ENCODE measurements around the gene CEACAM21.
A peak's percentile ranks its signal among the peaks of the same experiment; 100 is the strongest.

CEACAM21 gene

DNA sequence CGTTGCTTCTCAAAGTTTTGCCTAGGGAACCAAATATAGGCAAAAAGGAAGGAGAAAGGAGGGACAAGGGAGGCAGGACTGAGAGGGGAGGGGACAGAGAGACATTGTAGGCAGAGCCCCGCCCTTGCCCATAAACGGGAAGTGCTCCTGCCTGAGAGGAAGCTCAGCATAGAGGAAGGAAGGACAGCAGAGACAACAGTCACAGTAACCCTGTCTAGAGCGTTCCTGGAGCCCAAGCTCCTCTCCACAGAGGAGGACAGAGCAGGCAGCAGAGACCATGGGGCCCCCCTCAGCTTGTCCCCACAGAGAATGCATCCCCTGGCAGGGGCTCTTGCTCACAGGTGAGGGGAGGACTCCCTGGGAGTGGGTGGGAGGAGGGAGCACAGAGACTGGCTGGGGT lies at the start of gene CEACAM21:
Gene CEACAM21, plus strand, starts transcription at position 169 of the 400 bp plus-strand sequence. Its CDS starts 109 bp downstream, at position 278.
- no peak for DNase-seq (ENCODE audit: low read depth in 2 of 2)

DNA sequence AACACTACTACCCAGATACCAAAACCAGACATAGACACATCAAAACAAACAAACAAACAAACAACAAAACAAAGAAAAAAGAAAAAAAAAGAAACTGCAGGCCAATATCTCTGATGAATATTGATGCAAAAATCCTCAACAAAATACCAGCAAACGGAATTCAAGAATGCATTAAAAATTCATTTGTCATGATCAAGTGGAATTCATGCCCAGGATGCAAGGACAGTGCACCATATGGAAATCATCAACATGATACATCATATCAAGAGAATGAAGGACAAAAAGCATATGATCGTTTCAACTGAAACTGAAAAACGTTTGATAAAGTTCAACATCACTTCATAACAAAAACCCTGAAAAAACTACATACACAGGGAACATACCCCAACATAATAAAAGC lies 48.9 kb upstream of the CEACAM21 start:
- DNase-seq (ENCODE audit: low read depth in 2 of 2), result no peak

DNA sequence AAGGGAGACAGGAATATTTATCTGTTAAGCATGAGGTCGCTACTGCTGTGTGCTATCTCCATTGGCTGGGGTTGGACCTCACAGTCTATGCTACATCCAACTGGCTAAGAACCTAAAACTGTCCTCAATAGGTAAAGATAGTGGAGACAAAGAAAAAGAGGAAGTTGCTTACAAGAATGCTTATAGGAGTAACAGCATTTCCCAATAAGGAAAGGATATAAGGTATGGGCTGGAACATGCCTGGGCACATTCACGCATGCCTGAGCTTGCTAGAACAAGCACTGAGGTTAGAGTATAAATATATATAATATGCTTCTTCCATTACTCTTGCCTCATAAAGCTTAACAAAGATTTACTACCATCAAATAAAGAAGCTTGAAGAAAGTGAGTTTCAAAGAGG lies 47.9 kb upstream of the CEACAM21 start:
- no peak for DNase-seq (ENCODE audit: low read depth in 2 of 2)

DNA sequence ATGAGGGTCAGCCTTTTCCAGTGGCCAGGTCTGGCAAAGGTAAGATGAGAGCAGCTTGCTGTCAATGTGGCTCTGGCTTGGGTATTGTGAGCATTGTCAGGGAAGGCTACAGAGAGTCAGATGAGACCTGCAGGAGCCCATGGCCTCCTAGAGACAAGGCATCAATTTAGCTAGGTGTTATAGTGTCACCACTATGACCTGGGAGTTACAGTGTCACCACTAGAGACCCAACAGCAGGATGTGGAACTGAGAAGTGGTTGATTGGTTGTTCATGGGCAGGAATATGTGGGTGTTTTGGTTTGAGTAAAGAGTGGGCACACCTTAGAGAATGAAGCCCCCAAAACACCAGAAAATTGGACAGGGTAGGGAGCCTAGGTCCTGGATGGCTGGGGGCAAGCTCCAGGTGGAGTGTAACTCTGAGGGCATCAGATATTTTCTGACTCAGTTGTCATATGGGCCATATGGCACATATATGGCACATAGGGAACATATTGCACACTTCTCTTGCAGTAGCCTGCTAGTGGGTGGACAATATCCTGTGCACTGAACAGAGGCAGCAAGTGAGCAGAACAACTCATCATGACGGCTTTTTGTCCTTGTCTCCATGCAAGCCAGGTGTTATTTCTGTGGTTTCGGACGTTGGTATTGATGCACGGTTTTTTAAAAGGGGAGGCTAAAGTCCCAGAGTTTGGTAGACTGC lies 46.3 kb upstream of the CEACAM21 start:
- no peak for DNase-seq (ENCODE audit: low read depth in 2 of 2)

DNA sequence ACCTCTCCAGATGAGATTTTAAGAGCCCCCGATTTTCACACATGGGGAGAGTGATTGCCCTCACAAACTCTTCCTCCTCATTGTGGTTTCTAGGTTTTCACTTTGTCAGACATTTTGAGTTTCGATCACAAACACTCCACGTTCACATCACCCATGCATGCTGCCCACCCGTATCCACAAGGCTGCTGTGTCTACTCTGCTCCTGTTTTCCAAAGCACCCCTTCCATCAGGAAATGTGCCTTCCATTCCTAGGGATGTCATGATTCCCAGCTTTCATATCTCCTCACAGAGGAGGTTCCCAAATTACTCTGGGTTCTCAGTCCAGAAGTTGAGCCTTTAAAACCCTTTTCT lies 45.8 kb upstream of the CEACAM21 start:
- no peak for DNase-seq (ENCODE audit: low read depth in 2 of 2)

DNA sequence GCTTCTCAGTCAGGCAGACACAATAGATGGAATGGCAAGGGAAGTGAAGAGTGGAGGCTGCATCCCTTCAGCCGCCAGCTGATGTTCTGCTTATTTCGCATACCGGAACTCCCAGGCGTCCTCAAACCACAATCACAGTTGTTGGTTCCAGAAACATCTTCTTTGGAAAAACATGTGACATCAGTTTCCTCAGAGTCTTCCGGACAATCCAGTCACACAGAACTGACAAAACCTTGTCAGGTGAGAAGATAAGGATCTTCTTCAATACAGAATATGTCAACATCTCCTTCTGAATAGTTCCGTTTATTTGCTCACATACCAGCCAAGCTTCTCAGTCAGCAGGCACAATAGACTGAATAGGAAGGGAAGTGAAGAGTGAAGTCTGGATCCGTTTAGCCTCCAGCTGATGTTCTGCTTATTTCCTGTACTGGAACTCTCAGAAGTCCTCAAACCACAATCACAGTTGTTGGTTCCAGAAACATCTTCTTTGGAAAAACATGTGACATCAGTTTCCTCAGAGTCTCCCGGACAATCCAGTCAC lies 45.1 kb upstream of the CEACAM21 start:
- DNase-seq (ENCODE audit: low read depth in 2 of 2), result no peak

DNA sequence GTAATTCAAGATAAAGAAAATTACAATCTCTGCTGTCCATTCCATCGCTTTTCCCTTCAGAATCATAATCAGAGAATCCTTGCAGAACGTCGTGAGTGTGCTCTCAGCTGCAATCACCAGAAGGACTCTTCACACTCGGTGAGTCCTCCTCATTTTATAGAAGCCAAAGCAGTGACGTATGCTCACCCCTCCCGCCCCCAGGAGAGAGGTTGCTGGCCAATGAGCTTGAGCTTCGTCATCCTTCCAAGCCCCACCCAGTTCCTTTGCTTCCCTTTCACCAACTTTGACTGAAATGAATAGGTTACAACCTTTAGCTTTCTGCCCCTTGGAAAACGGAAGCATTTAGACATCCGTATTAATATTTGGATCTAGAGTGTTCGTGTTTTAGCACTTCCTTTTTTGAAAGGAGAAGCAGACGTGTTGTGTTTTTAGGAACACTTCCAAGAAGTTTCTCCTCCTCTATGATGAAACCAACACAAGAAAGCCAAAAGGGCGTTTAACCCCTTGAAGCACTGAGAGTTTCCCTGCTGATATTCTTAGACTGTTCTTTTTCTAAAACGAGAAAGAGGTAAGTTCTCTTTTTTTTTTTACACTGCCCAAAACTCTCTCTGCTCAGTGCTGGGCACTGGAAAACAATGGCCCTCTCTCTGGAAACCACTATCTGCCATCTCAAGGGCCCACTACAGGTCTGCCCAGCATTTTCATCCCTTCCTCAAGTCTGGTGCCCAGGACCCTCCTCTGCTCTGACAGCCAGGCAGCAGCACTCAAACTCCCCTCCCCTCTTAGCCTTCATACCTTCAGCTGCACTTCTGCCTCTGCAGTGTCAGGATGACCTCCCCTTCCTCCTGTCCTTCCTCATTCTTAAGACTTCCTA lies 44.3 kb upstream of the CEACAM21 start:
- peak in 1 of 2 donors; percentile 56 for DNase-seq (ENCODE audit: low read depth in 2 of 2)

DNA sequence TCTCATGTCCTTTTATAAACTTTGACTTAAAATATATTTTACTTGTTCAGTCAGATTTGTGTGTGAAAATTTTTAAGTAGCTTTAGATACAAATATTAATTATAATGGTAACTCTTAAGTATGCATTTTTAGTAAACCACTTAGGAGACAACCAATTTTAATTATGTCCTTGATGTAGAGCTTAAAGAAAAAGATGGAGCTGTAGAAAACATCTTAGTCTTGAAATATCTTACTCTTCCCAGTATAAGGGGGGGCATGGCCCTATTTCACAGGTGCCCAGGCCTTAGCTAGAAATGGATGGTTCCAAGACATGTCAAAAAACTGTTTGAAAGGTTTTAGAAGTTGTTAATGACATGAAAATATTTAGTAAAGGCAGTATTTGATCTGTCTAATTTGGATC lies 43.4 kb upstream of the CEACAM21 start:
- DNase-seq (ENCODE audit: low read depth in 2 of 2), result no peak

DNA sequence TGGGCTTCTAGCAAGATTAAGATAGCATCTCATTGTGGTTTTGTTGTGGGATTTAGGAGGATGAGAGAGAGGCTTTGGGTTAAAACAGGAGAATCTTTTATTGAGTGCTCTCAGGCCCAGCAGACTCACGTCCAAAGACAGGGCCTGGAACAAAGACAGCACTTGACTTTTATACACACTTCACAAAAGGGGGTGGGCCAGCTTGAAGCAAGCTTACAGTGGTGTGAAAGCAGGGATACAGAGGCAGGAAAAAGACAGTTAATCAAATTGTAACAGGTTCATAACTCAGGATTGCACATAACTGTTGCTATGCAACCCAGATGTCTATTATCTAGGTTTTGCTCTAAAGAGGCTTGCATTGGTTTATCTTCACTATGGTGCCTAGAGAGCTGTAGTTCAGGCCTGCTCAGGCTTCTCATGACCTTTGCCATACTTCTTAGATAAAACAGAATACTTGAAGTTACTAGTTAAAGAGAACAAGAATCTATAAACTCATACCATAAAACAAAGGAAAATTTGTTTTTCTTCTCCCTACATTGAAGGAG lies 42.2 kb upstream of the CEACAM21 start:
- DNase-seq (ENCODE audit: low read depth in 2 of 2), result no peak

DNA sequence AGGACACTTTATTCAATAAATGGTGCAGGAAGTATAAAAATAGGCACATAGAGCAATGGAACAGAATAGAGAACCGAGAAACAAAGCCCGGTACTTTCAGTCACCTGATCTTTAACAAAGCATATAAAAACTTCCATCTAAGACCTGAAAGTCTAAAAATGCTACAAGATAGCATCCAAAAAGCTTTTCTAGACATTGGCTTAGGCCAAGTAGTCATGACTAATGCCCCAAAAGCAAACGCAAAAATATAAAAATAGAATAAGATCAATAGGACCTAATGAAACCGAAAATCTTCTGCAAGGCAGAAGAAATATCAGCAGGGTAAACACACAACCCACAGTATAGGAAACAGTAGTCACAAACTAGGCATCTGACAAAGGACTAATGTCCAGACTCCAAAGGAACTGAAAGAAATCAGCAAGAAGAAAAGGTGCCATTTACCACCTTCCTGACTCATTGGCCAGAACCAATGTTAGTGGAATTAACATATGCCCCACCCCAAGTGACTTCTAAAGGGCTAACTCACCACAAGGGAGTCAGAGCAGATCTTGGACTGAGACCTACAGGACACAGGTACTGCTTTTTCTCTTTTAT lies 40.8 kb upstream of the CEACAM21 start:
- DNase-seq (ENCODE audit: low read depth in 2 of 2), result no peak

DNA sequence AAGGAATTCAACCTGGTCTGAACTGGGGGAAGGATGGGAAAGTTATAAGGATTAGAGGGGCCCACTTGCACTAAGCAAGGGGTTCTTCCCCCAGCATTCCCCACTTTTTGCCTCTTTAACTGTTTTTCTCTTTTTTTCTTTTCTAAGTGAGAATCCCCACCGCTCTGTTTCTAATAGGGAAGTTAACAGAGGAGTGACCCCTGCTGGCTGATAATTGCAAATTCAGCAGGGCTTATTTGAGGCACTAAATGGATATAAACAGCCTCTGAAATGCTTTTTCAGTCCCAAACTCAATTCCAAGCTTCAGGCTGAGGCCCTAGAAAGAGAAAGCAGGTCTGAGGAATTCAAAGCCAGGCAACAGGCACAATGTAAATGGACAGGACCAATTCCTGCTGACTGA lies 38.2 kb upstream of the CEACAM21 start:
- no peak for DNase-seq (ENCODE audit: low read depth in 2 of 2)

DNA sequence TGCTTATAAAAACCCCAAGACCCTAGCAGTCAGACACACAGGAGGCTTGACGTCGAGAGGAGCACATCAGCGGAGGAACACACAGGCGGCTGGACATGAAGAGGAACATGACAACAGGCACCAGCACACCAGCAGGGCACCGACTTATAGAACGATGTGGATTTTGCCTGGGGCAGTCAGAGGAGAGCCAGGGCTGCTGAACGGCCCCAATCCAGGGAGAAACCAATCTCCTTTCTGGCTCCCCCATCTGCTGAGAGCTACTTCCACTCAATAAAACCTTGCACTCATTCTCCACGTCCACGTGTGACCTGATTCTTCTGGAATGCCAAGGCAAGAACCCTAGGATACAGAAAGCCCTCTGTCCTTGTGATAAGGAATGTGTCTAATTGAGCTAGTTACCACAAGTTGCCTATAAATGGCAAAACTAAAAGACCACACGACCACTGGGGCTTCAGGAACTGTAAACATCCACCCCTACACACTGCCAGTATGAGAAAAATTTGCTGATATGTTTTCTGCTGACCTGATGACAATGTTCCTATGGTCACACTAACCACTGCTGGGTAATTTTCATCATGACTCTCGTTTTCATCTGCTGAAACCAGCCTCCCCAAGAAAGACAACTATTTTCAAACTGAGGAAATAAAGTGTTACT lies 35.8 kb upstream of the CEACAM21 start:
- DNase-seq (ENCODE audit: low read depth in 2 of 2), result no peak

DNA sequence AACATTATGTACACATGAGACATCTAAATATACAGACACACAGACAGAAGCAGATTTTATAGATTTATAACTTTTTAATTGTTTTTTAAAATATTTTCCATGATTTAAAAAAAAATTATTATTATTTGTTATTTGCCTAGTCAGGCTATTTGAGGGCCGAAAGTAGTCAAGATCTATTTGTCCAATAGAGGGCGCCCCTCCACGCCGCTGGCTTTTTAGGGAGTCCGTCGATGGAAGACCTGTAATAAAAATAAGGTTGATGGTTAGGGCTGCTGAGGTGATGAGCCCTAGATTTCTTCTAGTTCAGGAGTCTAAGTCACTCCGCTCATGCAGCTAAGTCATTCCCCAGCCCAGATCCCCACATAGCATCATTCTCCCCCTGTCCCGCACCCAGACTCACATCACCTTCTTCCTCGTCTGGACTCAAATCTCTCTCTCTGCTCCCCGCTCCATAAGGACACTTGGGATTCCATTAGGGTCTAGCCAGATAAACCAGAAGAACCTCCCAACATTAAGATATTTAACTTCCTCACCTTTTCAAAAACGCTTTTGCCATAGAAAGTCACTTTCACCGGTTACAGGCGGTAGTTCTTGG lies 33.9 kb upstream of the CEACAM21 start:
- DNase-seq (ENCODE audit: low read depth in 2 of 2), result peak; percentile 51 to 68

DNA sequence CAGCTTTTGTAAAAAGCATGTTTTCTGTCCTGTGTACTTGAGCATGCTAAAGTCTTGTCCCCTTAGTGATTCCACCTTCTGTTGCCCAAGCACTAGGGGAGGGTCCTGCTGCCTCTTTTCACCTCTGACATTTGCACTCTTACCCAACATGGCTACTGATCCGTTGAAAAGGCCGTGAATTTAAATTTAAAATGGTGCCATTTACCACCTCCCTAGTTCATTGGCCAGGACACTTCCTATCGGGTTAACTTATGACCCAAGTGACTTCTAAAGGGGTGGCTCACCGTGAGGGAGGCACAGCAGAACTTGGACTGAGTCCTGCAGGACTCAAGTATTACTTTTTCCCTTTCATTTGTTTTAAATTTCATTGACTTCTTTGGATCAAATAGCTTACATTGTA lies 33.3 kb upstream of the CEACAM21 start:
- no peak for DNase-seq (ENCODE audit: low read depth in 2 of 2)

DNA sequence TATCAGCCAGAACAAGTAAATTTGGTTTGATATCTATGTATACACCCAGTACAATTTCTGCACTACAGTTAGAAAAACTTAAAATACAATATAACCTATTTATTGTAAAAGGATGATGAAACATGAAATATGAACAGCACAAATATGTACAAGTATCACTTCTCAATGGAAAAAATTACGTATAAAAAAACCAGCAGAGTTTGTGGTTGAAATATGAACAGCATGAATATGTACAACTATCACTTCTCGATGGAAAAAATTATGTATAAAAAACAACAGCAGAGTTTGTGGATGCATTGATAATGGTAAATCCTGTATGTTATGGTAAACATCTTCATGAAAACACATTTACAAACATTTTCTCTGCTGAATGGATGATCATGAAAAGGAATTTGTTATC lies 32.4 kb upstream of the CEACAM21 start:
- no peak for DNase-seq (ENCODE audit: low read depth in 2 of 2)

DNA sequence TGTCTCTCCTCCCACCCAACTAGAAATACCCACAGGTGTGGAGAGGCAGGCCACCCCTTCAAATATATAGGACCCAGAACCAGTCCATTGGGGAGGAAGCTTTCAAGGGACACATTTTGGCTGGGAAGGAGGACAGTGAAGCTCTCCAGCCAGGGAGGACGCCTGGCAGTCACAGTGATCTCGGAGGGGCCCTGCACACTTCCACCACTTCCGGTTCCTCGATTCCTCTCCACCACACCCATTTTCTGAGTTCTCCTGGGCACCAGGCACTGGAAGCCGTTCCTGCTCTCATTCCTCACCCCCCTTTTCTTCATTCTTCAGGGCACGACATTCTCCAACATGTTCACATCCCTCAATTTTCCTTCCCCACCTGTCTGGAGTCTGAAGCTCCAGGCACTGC lies 30.4 kb upstream of the CEACAM21 start:
- DNase-seq (ENCODE audit: low read depth in 2 of 2), result no peak

DNA sequence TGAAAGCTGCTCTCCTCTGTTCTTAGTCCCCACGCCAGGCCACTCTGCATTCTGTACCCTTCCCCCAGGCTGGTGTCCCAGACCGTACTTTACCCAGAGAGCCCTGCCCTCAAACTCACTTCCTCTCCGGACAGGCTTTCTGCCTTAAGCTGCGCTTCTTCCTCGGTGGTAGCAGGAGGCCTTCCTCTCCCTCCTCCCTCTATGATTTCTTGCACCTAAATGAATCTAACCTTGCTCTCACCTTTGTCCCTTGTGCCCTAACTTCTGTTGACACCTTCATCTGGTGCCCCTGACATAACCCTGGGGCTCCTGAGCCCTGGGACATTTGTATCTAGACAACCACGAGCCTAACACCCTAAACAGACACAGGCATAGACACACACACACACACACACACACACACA lies 29.6 kb upstream of the CEACAM21 start:
- DNase-seq (ENCODE audit: low read depth in 2 of 2), result no peak

DNA sequence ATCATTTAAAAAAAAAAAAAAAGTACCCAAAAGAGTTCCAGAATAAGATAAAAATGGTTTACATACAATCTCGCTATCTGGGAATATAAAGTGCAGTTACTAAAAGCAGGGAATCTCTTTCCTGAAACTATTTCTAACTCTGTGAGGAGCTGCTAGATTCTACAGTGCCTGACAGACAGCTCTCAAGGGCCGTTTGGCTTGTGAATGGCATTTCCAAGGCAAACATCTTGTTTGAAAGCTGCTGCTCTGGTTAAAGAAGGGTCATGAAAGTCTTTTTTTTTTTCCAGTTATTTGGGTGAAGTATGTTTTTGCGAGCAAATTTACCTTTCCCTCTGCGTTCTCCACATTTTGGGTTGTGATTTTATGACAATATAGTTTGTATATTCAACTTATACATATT lies 29.0 kb upstream of the CEACAM21 start:
- no peak for DNase-seq (ENCODE audit: low read depth in 2 of 2)

DNA sequence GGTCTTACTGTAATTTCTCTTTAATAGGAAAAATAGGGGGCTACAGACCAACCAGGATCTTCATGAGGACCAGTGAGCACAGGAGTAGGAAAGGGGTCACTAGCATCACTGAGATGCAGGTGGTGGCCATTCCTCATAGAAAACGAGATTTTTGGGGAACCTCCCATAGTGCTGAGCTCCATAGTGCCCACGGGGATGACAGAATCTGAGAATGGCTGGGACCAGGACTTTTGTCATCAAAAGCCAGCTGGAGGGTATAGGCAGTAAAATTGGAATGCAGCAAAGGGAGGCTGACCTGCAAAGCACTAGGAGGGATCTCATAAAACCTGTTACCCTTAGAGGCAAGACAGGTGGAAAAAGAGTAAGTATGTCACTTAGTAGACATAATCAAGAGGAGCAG lies 28.4 kb upstream of the CEACAM21 start:
- no peak for DNase-seq (ENCODE audit: low read depth in 2 of 2)

DNA sequence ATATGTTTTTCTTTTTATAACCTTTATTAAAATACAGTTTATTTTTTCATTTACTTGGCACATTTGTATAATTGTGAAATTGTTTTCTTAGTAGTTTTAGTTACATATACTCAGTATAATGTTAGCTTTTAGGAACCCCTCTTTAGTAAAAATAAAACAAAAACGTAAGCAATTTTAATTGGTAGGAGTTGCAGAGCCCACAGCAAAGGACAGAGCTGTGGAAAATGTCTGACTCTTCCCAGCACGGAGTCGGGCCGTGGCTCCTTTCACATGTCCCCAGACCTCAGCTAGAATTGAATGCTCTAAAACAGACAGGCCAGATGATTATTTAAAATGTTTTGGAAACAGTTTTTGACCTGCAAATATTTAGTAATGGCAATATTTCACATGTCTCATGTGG lies 27.9 kb upstream of the CEACAM21 start:
- no peak for DNase-seq (ENCODE audit: low read depth in 2 of 2)

DNA sequence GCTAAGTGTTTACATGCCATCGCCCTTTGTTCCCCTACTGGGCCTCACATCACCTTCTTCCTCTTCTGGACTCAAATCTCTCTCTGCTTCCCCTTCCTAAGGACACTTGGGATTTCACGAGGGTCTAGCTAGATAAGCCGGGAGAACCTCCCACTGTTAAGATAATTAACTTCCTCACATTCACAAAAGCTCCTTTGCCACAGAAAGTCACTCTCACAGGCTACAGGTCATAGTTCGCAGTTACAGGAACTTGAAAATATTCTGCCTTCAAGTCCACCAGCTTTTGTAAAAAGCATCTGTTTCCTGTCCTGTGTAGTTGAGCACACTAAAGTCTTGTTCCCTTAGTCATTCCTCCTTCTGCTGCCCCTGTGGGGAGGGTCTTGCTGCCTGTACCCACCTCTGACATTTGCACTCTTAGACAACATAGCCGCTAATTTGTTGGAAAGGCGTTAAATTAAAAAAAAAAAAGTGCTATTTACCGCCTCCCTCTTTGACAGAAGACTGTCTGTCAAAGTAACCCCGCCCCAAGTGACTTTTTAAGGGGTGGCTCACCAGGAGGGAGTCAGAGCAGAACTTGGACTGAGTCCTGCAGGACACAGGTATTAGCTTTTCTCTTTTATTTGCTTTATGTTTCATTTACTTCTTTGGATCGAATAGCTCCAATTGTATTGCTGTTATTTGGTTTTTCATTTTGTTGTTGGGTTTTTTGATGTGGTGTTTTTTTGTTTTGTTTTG lies 26.8 kb upstream of the CEACAM21 start:
- DNase-seq (ENCODE audit: low read depth in 2 of 2), result peak; percentile 44 to 53

Measured in stimulated activated CD8-positive, alpha-beta memory T cell treated with anti-CD3 and anti-CD28 coated beads, Interleukin-7, amount 100 ng/mL, for 1 hour (primary cell).